Suprapubic skin (tissue), 3 donors: ENCODE data around the gene ZFAND3.

Experiments used
- CTCF ChIP-seq, 2 donors: fragments of 200-600 bp in 1 of 2; fragments of 450-650 bp in 1 of 2; sonication (generic) in 1 of 2; IDR thresholded peaks; one replicate each; pipeline ENCODE4 v1.5.1; 2016 to 2019; ENCODE audit warnings: antibody characterized with exemption in 2 of 2, mild to moderate bottlenecking in 1 of 2, moderate library complexity in 1 of 2
- EP300 ChIP-seq: sonication (generic); formaldehyde crosslinking; IDR thresholded peaks from one replicate; pipeline ENCODE4 v1.6.1; 2017; ENCODE audit warnings: antibody characterized with exemption

GRCh38 chr6:38051819-38052434 lies 232.4 kb downstream of the ZFAND3 start:
- TF ChIP-seq EP300 (no peak), CTCF (IDR thresholded peaks at IDR 0.05) (no peak)
